Sigmoid colon (tissue), 4 donors: ENCODE measurements around the gene MROH8.

ENCODE experiments used
- EP300 ChIP-seq, 4 donors: sonication (generic); formaldehyde crosslinking; IDR thresholded peaks; one replicate each; pipeline ENCODE4 v1.6.1; 2017; ENCODE audit warnings: antibody characterized with exemption in 4 of 4
- POLR2A ChIP-seq, 2 donors: fragments of 450-650 bp; IDR thresholded peaks; one replicate each; pipeline ENCODE4 v1.6.1; 2016; ENCODE audit warnings: antibody characterized with exemption in 2 of 2, mild to moderate bottlenecking in 2 of 2, moderate library complexity in 2 of 2
- TF ChIP-seq, protein P1 (sequence below), 4 experiments: fragments of 450-650 bp in 3 of 4; fragments of 200-600 bp in 1 of 4; IDR thresholded peaks; one replicate each; pipeline ENCODE4 v1.5.1; 2016 to 2019; ENCODE audit warnings: antibody characterized with exemption in 4 of 4, mild to moderate bottlenecking in 3 of 4, moderate library complexity in 2 of 4

DNA sequence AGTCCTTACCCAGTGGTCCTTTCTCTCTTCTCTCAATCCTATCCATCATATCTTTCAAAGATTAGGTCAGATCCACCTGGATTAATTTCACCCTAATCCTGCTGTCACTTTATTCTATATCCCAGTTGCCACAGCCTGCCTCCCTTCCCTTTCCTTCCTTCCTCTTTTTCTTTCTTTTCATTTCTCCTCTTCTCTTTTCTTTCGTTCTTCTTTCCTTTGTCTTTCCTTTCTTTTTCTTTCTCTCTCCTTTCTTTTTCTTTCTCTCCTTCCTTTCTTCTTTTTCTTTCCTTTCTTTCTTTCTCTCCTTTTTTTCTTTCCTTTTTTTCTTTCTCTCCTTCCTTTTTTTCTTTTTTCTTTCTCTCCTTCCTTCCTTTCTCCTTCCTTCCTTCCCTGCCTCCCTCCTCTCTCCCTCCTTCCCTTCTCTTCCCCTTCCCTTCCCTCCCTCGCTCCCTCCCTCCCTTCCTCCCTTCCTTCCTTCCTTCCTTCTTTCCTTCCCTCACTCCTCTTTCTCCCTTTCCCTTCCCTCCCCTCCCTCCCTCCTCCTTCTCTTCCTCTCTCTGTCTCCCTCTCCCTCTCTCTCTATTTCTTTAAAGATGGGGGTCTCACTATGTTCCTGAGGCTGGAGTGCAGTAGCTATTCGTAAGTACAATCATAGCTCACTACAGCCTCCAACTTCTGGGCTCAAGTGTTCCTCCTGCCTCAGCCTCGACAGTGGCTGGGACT is 15.4 kb downstream of the MROH8 start:
- TF ChIP-seq, protein P1, sequence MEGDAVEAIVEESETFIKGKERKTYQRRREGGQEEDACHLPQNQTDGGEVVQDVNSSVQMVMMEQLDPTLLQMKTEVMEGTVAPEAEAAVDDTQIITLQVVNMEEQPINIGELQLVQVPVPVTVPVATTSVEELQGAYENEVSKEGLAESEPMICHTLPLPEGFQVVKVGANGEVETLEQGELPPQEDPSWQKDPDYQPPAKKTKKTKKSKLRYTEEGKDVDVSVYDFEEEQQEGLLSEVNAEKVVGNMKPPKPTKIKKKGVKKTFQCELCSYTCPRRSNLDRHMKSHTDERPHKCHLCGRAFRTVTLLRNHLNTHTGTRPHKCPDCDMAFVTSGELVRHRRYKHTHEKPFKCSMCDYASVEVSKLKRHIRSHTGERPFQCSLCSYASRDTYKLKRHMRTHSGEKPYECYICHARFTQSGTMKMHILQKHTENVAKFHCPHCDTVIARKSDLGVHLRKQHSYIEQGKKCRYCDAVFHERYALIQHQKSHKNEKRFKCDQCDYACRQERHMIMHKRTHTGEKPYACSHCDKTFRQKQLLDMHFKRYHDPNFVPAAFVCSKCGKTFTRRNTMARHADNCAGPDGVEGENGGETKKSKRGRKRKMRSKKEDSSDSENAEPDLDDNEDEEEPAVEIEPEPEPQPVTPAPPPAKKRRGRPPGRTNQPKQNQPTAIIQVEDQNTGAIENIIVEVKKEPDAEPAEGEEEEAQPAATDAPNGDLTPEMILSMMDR (IDR thresholded peaks at IDR 0.05) = no peak
- TF ChIP-seq EP300 (IDR thresholded peaks at IDR 0.05) (no peak), POLR2A (IDR thresholded peaks at IDR 0.05) (no peak)
